T47D (cell line): ENCODE results near the gene FCER2.

Source experiments
- DNase-seq, 2 experiments: peaks; one replicate each; pipeline versions ENCODE4 v3.0.0 to v3.0.0-alpha.2; 2011 to 2012; ENCODE audit warnings: low read depth in 1 of 2, low spot score in 1 of 2
- JUND ChIP-seq: IDR thresholded peaks from 2 replicates; pipeline ENCODE4 v1.6.1; 2012; ENCODE audit warnings: low read depth
- in situ Hi-C: cut with HindIII; loops from 2 replicates; pipeline ENCODE4 v1.10.0; 2016; ENCODE audit warnings: low sequenced_read_pairs, low pct_unique_long_range_greater_than_20kb

The FCER2 gene

GRCh38 chr19:7704280-7705060 is 2.5 kb upstream of the FCER2 start:
- in situ Hi-C loops = no loop called here
- no peak for TF ChIP-seq JUND
- DNase-seq = no peak

GRCh38 chr19:7703332-7703731 is 1.4 kb upstream of the FCER2 start:
- in situ Hi-C loops = no loop called here
- DNase-seq = peak in 1 of 2 experiments; percentile 30
- no peak for TF ChIP-seq JUND

GRCh38 chr19:7701049-7701653 is 780 bp downstream of the FCER2 start:
- DNase-seq = no peak
- in situ Hi-C loops = no loop called here
- no peak for TF ChIP-seq JUND

- in situ Hi-C loops = no loop called here
- no peak for DNase-seq
- TF ChIP-seq JUND = no peak
These were observed 2.2 kb downstream of the FCER2 start for GRCh38 chr19:7699417-7700401.

DNA sequence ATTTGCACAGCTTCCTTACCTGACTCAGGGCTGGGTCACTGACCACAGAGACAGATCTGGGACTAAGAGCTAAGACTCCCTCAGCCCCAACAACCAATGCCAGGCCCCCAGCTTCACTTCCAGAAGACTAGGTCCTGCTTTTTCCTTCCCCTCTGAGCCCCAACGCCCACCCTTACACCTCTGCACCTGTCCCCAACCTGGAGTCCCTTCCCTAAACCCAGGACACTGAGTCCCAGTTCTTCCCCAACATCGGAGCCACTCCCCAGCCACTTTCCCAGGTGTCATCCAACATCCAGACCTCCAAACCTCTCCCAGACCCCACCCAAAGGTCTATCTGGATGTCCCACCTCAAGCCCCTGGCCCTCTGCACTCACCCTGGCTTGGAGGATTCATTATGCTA is 2.9 kb downstream of the FCER2 start:
- no peak for DNase-seq
- no peak for TF ChIP-seq JUND
- in situ Hi-C loops = no loop called here

DNA sequence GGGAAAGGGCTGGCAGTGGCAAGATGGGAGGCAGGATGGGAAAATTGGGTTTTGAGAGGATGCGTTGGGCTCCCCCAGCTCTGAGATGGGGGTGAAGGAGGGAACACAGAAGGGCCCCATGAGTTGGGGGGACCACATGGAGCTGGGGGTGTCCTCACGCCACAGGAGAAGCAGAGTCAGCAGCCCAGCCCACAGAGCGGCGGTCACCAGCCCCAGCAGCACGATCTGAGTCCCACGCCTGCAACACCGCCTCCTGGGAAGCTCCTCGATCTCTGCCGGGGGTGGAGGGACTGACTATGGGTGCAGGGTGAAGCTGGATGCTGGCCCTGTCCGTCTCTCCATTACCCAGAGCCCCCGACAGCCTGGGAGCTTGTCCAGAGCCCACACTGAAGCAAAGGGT is 3.3 kb downstream of the FCER2 start:
- in situ Hi-C loops = no loop called here
- DNase-seq = no peak
- no peak for TF ChIP-seq JUND

DNA sequence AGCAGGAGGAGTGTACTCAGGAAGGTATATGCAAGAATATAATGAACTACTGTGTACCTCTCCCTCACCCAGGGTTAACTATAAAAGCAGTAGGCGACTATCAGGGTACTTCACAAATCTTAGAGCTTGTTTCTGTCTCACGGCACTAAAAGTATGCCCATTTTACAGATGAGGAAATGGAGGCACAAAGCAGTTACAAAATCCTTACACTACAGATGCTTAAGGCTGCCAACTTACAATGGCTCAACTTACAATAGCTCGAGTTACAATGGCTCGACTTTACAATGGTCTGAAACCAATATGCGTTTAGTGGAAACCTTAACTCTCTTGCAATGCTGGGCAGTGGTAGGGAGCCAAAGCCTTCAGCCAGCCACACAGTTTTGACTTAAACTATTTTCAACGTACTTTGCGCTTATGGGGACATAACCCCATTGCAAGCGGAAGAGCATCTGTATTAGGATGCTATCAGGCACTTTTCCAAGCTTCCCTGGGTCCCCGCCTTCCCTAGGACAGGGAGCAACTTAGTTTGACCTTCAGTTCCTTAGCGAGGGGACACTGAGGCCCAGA is 4.1 kb downstream of the FCER2 start:
- no peak for TF ChIP-seq JUND
- in situ Hi-C loops = no loop called here
- no peak for DNase-seq

GRCh38 chr19:7694499-7694898 is 7.4 kb downstream of the FCER2 start:
- no peak for DNase-seq
- TF ChIP-seq JUND = no peak
- in situ Hi-C loops = no loop called here

- no peak for DNase-seq
- TF ChIP-seq JUND = no peak
- in situ Hi-C loops = no loop called here
These were observed 9.4 kb downstream of the FCER2 start for GRCh38 chr19:7692417-7693088.

GRCh38 chr19:7691497-7691896 is 10.4 kb downstream of the FCER2 start:
- in situ Hi-C loops = no loop called here
- TF ChIP-seq JUND = no peak
- no peak for DNase-seq

DNA sequence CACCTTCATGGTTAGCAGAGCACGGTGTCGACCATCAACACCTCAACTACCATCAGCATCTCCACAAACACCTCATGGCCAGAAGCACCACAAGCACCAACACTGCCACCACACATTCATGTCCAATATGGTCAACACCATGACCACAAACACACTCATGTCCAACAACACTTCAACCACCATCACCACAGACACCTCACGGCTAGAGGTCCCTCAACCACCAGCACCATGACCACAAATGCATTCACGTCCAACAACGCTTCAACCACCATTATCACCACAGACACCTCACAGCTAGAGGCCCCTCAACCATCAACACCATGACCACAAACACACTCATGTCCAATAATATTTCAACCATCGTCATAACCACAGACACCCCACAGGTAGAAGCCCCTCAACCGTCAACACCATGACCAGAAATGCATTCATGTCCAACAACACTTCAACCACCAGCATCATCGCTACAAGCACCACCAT is 11.1 kb downstream of the FCER2 start:
- DNase-seq = no peak
- no peak for TF ChIP-seq JUND
- in situ Hi-C loops = no loop called here

GRCh38 chr19:7689165-7689564 is 12.8 kb downstream of the FCER2 start:
- no peak for DNase-seq
- in situ Hi-C loops = no loop called here
- TF ChIP-seq JUND = no peak
